Neural progenitor cell (in vitro differentiated cells): ENCODE data around the gene FLNA. TPM values are rescaled to one million over a fixed set of nuclear protein-coding genes. Genes with fewer than 3 reads are reported as not detected.

Source experiments
- DNase-seq: peaks from one replicate; pipeline ENCODE4 v3.0.0-alpha.2; 2016; ENCODE audit warnings: low spot score
- H2AFZ ChIP-seq: fragments of 200-600 bp; sonication (generic); replicated peaks from 2 replicates; pipeline ENCODE4 v1.6.1; 2016; ENCODE audit warnings: antibody characterized with exemption
- H3F3A ChIP-seq: fragments of 200-600 bp; sonication (generic); 2 replicates; pipeline ENCODE4 v1.6.1; 2016; ENCODE audit warnings: antibody characterized with exemption, low read depth
- H3K27ac ChIP-seq: fragments of 200-600 bp; sonication (generic); 2 replicates; pipeline ENCODE4 v1.5.1; 2016; ENCODE audit warnings: mild to moderate bottlenecking
- H3K27me3 ChIP-seq: fragments of 200-600 bp; sonication (generic); 2 replicates; pipeline ENCODE4 v1.6.1; 2016; ENCODE audit warnings: mild to moderate bottlenecking, moderate library complexity
- H3K36me3 ChIP-seq: fragments of 200-600 bp; sonication (generic); 2 replicates; pipeline ENCODE4 v1.5.1; 2016
- H3K4me1 ChIP-seq: fragments of 200-600 bp; sonication (generic); 2 replicates; pipeline ENCODE4 v1.6.1; 2016; ENCODE audit warnings: mixed run types
- H3K4me2 ChIP-seq: fragments of 200-600 bp; sonication (generic); 2 replicates; pipeline ENCODE4 v1.6.1; 2016
- H3K4me3 ChIP-seq: fragments of 200-600 bp; sonication (generic); 2 replicates; pipeline ENCODE4 v1.5.1; 2016
- H3K79me2 ChIP-seq: fragments of 200-600 bp; sonication (generic); 2 replicates; pipeline ENCODE4 v1.6.1; 2016; ENCODE audit warnings: low read depth
- H3K9ac ChIP-seq: fragments of 200-600 bp; sonication (generic); 2 replicates; pipeline ENCODE4 v1.6.1; 2016
- H3K9me3 ChIP-seq: fragments of 200-600 bp; sonication (generic); 2 replicates; pipeline ENCODE4 v1.5.1; 2016; ENCODE audit warnings: low read depth
- H4K20me1 ChIP-seq: fragments of 200-600 bp; sonication (generic); 2 replicates; pipeline ENCODE4 v1.6.1; 2016; ENCODE audit warnings: low read depth
- H3K27ac Mint-ChIP-seq: 3 replicates; pipeline ENCODE4 v1.8.0; 2021; ENCODE audit warnings: mixed read lengths
- H3K27me3 Mint-ChIP-seq: 2 replicates; pipeline ENCODE4 v1.8.0; 2022; ENCODE audit warnings: low read depth, mild to moderate bottlenecking, inconsistent platforms, moderate library complexity, mixed read lengths; ENCODE audit not compliant: insufficient read depth
- H3K36me3 Mint-ChIP-seq: 3 replicates; pipeline ENCODE4 v1.8.0; 2021; ENCODE audit warnings: mixed read lengths
- H3K4me1 Mint-ChIP-seq: 3 replicates; pipeline ENCODE4 v1.8.0; 2021; ENCODE audit warnings: mixed read lengths
- H3K4me3 Mint-ChIP-seq: 3 replicates; pipeline ENCODE4 v1.8.0; 2021; ENCODE audit warnings: mild to moderate bottlenecking, moderate library complexity, mixed read lengths
- H3K9me3 Mint-ChIP-seq: 3 replicates; pipeline ENCODE4 v1.8.0; 2020; ENCODE audit warnings: mixed read lengths
- CTCF ChIP-seq: fragments of 200-600 bp; sonication (generic); IDR thresholded peaks from 2 replicates; pipeline ENCODE4 v1.5.1; 2017; ENCODE audit warnings: antibody characterized with exemption, mild to moderate bottlenecking
- EZH2 ChIP-seq: fragments of 200-600 bp; sonication (generic); IDR thresholded peaks from 2 replicates; pipeline ENCODE4 v1.6.1; 2017; ENCODE audit warnings: antibody characterized with exemption, mild to moderate bottlenecking, moderate library complexity
- EZH2phosphoT487 ChIP-seq: fragments of 200-600 bp; sonication (generic); IDR thresholded peaks from 2 replicates; pipeline ENCODE4 v1.6.1; 2017; ENCODE audit warnings: antibody characterized with exemption
- total RNA-seq: library from RNA; depleted of rRNA; stranded (reverse); fragments of >200 nt; gene quantifications from 2 replicates; pipeline ENCODE4 v1.2.3, GENCODE V29; 2015; ENCODE audit warnings: low replicate concordance

The FLNA gene
- total RNA-seq, 1 donor from 2014 or later: 189 TPM

GRCh38 chrX:154308108-154308946 is 66.1 kb downstream of the FLNA start:
- peak; percentile 67 for TF ChIP-seq CTCF
- TF ChIP-seq EZH2phosphoT487: no peak
- peak; percentile 67 for DNase-seq
- Mint-ChIP-seq H3K4me3 (no peak overlapping the region), H3K27ac (no peak overlapping the region), H3K36me3 (no peaks in the 10 kb centered on the region), H3K9me3 (peaks cover 24% of the 10 kb centered on the region), H3K4me1 (peaks cover 25% of the 10 kb centered on the region), H3K27me3 (peaks cover 8% of the 10 kb centered on the region)
- Histone ChIP-seq H2AFZ (no peak overlapping the region), H3K4me1 (peaks cover 18% of the 10 kb centered on the region), H4K20me1 (no peaks in the 10 kb centered on the region), H3K4me2 (no peak overlapping the region), H3K36me3 (no peaks in the 10 kb centered on the region), H3F3A (no peaks in the 10 kb centered on the region), H3K27me3 (no peaks in the 10 kb centered on the region), H3K9ac (no peak overlapping the region), H3K79me2 (no peaks in the 10 kb centered on the region), H3K9me3 (no peaks in the 10 kb centered on the region), H3K27ac (no peak overlapping the region), H3K4me3 (no peak overlapping the region)

- Mint-ChIP-seq H3K36me3 (no peaks in the 10 kb centered on the region), H3K4me1 (peaks cover 27% of the 10 kb centered on the region), H3K27me3 (peaks cover 8% of the 10 kb centered on the region), H3K4me3 (no peak overlapping the region), H3K27ac (no peak overlapping the region), H3K9me3 (peaks cover 24% of the 10 kb centered on the region)
- H3K27ac ChIP-seq: no peak overlapping the region
- no peaks in the 10 kb centered on the region for H3F3A ChIP-seq
- H3K4me2 ChIP-seq: no peak overlapping the region
- H3K27me3 ChIP-seq: no peaks in the 10 kb centered on the region
- H3K36me3 ChIP-seq: no peaks in the 10 kb centered on the region
- no peak overlapping the region for H2AFZ ChIP-seq
- H3K4me1 ChIP-seq: peaks cover 18% of the 10 kb centered on the region
- no peak overlapping the region for H3K9ac ChIP-seq
- DNase-seq: no peak
- no peaks in the 10 kb centered on the region for H3K79me2 ChIP-seq
- TF ChIP-seq EZH2phosphoT487: no peak
- TF ChIP-seq CTCF: no peak
- no peak for TF ChIP-seq EZH2
- H3K9me3 ChIP-seq: no peaks in the 10 kb centered on the region
- no peaks in the 10 kb centered on the region for H4K20me1 ChIP-seq
- no peak overlapping the region for H3K4me3 ChIP-seq
Measured at GRCh38 chrX:154307202-154307601, 67.2 kb downstream of the FLNA start.

GRCh38 chrX:154305541-154306205 is 68.8 kb downstream of the FLNA start:
- H3K36me3 ChIP-seq: no peaks in the 10 kb centered on the region
- Mint-ChIP-seq H3K27ac (peak overlapping the region; percentile 95), H3K4me3 (no peak overlapping the region), H3K4me1 (peaks cover 27% of the 10 kb centered on the region), H3K36me3 (no peaks in the 10 kb centered on the region), H3K9me3 (peaks cover 21% of the 10 kb centered on the region), H3K27me3 (peaks cover 8% of the 10 kb centered on the region)
- DNase-seq: no peak
- H3K79me2 ChIP-seq: no peaks in the 10 kb centered on the region
- H2AFZ ChIP-seq: no peak overlapping the region
- peaks cover under 1% of the 10 kb centered on the region for H3K9me3 ChIP-seq
- no peaks in the 10 kb centered on the region for H3K27me3 ChIP-seq
- H3K27ac ChIP-seq: no peak overlapping the region
- no peaks in the 10 kb centered on the region for H3F3A ChIP-seq
- H3K4me3 ChIP-seq: no peak overlapping the region
- H4K20me1 ChIP-seq: no peaks in the 10 kb centered on the region
- H3K9ac ChIP-seq: no peak overlapping the region
- no peak for TF ChIP-seq EZH2
- TF ChIP-seq CTCF: no peak
- TF ChIP-seq EZH2phosphoT487: no peak
- H3K4me2 ChIP-seq: no peak overlapping the region
- H3K4me1 ChIP-seq: peaks cover 18% of the 10 kb centered on the region
